ENCODE data around the gene JUP.

GRCh38 chr17:41779954-41780353 lies 6.6 kb downstream of the JUP start:
- TF ChIP-seq CTCF (conservative IDR thresholded peaks at IDR 0.05; ENCODE audit: low read depth, low read length) (no peak), EZH2 (IDR thresholded peaks at IDR 0.05; ENCODE audit: low read length, unreplicated experiment) (no peak), EZH2phosphoT487 (IDR thresholded peaks at IDR 0.05; ENCODE audit: borderline replicate concordance, low read length) (no peak)
